Colonic mucosa (tissue), 4 donors: ENCODE results near the gene RABGAP1. TPM values are rescaled to one million over a fixed set of nuclear protein-coding genes. Genes with fewer than 3 reads are reported as not detected.

Source experiments
- DNase-seq: peaks from one replicate; pipeline ENCODE4 v3.0.0-alpha.2; 2020
- H3K27ac ChIP-seq: fragments of 200-600 bp; one replicate; pipeline ENCODE4 v1.8.0; 2021
- H3K27me3 ChIP-seq: fragments of 200-600 bp; one replicate; pipeline ENCODE4 v1.8.0; 2021
- H3K36me3 ChIP-seq: fragments of 200-600 bp; one replicate; pipeline ENCODE4 v1.8.0; 2021
- H3K4me1 ChIP-seq: fragments of 200-600 bp; one replicate; pipeline ENCODE4 v1.8.0; 2021; ENCODE audit warnings: mild to moderate bottlenecking
- H3K4me3 ChIP-seq: fragments of 200-600 bp; one replicate; pipeline ENCODE4 v1.8.0; 2021
- H3K9ac ChIP-seq, 2 donors: one replicate each; pipeline ENCODE4 v1.7.0; 2013; ENCODE audit warnings: control low read depth in 2 of 2, low read depth in 2 of 2, low read length in 2 of 2
- H3K9me3 ChIP-seq: fragments of 200-600 bp; one replicate; pipeline ENCODE4 v1.8.0; 2021
- CTCF ChIP-seq: fragments of 200-600 bp; IDR thresholded peaks from one replicate; pipeline ENCODE4 v1.8.0; 2022; ENCODE audit warnings: antibody characterized with exemption, mild to moderate bottlenecking
- intact Hi-C: fragments of 100-400 bp; cut with DNase I; formaldehyde crosslinking; loops from one replicate; pipeline ENCODE4 v1.14.1; 2022
- total RNA-seq, 2 donors: library from RNA; stranded (reverse); fragmentation: NEBNext Ultra II Directional in 1 of 2; extraction: Animal tissue kit (Norgen Biotek cat#: 25700) in 1 of 2; gene quantifications; one replicate each; pipeline ENCODE4 v1.2.1, GENCODE V29; 2021
- donor health status: healthy.
- donor health status: DM: no; HTN: no; CAD: no.
- donor health status: DM: no; HTN: no; CAD: no.

Gene RABGAP1
- total RNA-seq, 2 donors from 2014 or later: 40.9 to 49.4 TPM

- Histone ChIP-seq H3K36me3 (no peaks in the 10 kb centered on the region), H3K4me3 (no peak overlapping the region), H3K9me3 (no peaks in the 10 kb centered on the region), H3K27me3 (no peaks in the 10 kb centered on the region), H3K4me1 (no peaks in the 10 kb centered on the region), H3K27ac (no peak overlapping the region), H3K9ac (no peak overlapping the region)
- intact Hi-C loops: no loop called here
- no peak for DNase-seq
- no peak for TF ChIP-seq CTCF
Measured at GRCh38 chr9:123020796-123021195, 80.0 kb downstream of the RABGAP1 start.

- no peak for TF ChIP-seq CTCF
- intact Hi-C loops: no loop called here
- Histone ChIP-seq H3K4me1 (peaks cover 4% of the 10 kb centered on the region), H3K9ac (no peak overlapping the region), H3K27ac (no peak overlapping the region), H3K4me3 (no peak overlapping the region), H3K9me3 (no peaks in the 10 kb centered on the region), H3K27me3 (no peaks in the 10 kb centered on the region), H3K36me3 (no peaks in the 10 kb centered on the region)
- DNase-seq: no peak
Measured at GRCh38 chr9:123026425-123026824, 85.6 kb downstream of the RABGAP1 start.

GRCh38 chr9:123027517-123027916 is 86.7 kb downstream of the RABGAP1 start:
- intact Hi-C loops: no loop called here
- Histone ChIP-seq H3K27ac (no peak overlapping the region), H3K36me3 (no peaks in the 10 kb centered on the region), H3K4me3 (no peak overlapping the region), H3K4me1 (peaks cover 4% of the 10 kb centered on the region), H3K27me3 (no peaks in the 10 kb centered on the region), H3K9me3 (no peaks in the 10 kb centered on the region), H3K9ac (no peak overlapping the region)
- no peak for TF ChIP-seq CTCF
- no peak for DNase-seq

- H3K9ac ChIP-seq: no peak overlapping the region
- no peak for TF ChIP-seq CTCF
- H3K4me1 ChIP-seq: peaks cover 4% of the 10 kb centered on the region
- H3K27me3 ChIP-seq: no peaks in the 10 kb centered on the region
- no peak overlapping the region for H3K4me3 ChIP-seq
- no peaks in the 10 kb centered on the region for H3K36me3 ChIP-seq
- no peaks in the 10 kb centered on the region for H3K9me3 ChIP-seq
- no peak overlapping the region for H3K27ac ChIP-seq
- intact Hi-C loops: no loop called here
- no peak for DNase-seq
Measured at GRCh38 chr9:123028136-123028535, 87.3 kb downstream of the RABGAP1 start.

- intact Hi-C loops: no loop called here
- no peak for TF ChIP-seq CTCF
- Histone ChIP-seq H3K27ac (no peak overlapping the region), H3K27me3 (no peaks in the 10 kb centered on the region), H3K4me1 (peaks cover 4% of the 10 kb centered on the region), H3K4me3 (no peak overlapping the region), H3K36me3 (no peaks in the 10 kb centered on the region), H3K9me3 (no peaks in the 10 kb centered on the region), H3K9ac (no peak overlapping the region)
- no peak for DNase-seq
Measured at GRCh38 chr9:123028973-123029372, 88.2 kb downstream of the RABGAP1 start.

- no peak overlapping the region for H3K4me3 ChIP-seq
- H3K4me1 ChIP-seq: peaks cover 4% of the 10 kb centered on the region
- H3K27ac ChIP-seq: no peak overlapping the region
- no peaks in the 10 kb centered on the region for H3K36me3 ChIP-seq
- DNase-seq: no peak
- H3K9me3 ChIP-seq: no peaks in the 10 kb centered on the region
- no peak for TF ChIP-seq CTCF
- no peaks in the 10 kb centered on the region for H3K27me3 ChIP-seq
- intact Hi-C loops: no loop called here
- no peak overlapping the region for H3K9ac ChIP-seq
Measured at GRCh38 chr9:123031963-123032362, 91.1 kb downstream of the RABGAP1 start.
